Measurements from ENCODE around the gene MRRF.
A peak's percentile ranks its signal among the peaks of the same experiment; 100 is the strongest.

Gene MRRF

GRCh38 chr9:122221183-122221811 is 43.4 kb upstream of the MRRF start:
- no peaks in the 10 kb centered on the region for H3K9me3 ChIP-seq (ENCODE audit: control insufficient read depth in 1 of 2, low read length in 2 of 2)
- H3K4me3 ChIP-seq (ENCODE audit: low read depth in 1 of 2, low read length in 2 of 2), result no peak overlapping the region
- H3K27ac ChIP-seq (ENCODE audit: low read length), result no peak overlapping the region
- H3K36me3 ChIP-seq (ENCODE audit: control insufficient read depth in 1 of 2, insufficient read depth in 2 of 2, low read length in 2 of 2), result no peaks in the 10 kb centered on the region
- peaks cover 82% of the 10 kb centered on the region for H3K27me3 ChIP-seq (ENCODE audit: low read depth, low read length)
- peaks cover 7 to 43% of the 10 kb centered on the region in 2 donors for H3K4me1 ChIP-seq (ENCODE audit: control insufficient read depth in 1 of 2, insufficient read depth in 2 of 2, low read length in 2 of 2)

- H3K27ac ChIP-seq (ENCODE audit: low read length), result no peak overlapping the region
- H3K9me3 ChIP-seq (ENCODE audit: control insufficient read depth in 1 of 2, low read length in 2 of 2), result no peaks in the 10 kb centered on the region
- peaks cover 84% of the 10 kb centered on the region for H3K27me3 ChIP-seq (ENCODE audit: low read depth, low read length)
- peaks cover 7 to 56% of the 10 kb centered on the region in 2 donors for H3K4me1 ChIP-seq (ENCODE audit: control insufficient read depth in 1 of 2, insufficient read depth in 2 of 2, low read length in 2 of 2)
- H3K36me3 ChIP-seq (ENCODE audit: control insufficient read depth in 1 of 2, insufficient read depth in 2 of 2, low read length in 2 of 2), result no peaks in the 10 kb centered on the region
- no peak overlapping the region for H3K4me3 ChIP-seq (ENCODE audit: low read depth in 1 of 2, low read length in 2 of 2)
Measured at GRCh38 chr9:122222791-122223190, 41.9 kb upstream of the MRRF start.

- H3K27me3 ChIP-seq (ENCODE audit: low read depth, low read length), result peaks cover 80% of the 10 kb centered on the region
- no peak overlapping the region for H3K27ac ChIP-seq (ENCODE audit: low read length)
- no peak overlapping the region for H3K4me3 ChIP-seq (ENCODE audit: low read depth in 1 of 2, low read length in 2 of 2)
- no peaks in the 10 kb centered on the region for H3K36me3 ChIP-seq (ENCODE audit: control insufficient read depth in 1 of 2, insufficient read depth in 2 of 2, low read length in 2 of 2)
- H3K9me3 ChIP-seq (ENCODE audit: control insufficient read depth in 1 of 2, low read length in 2 of 2), result no peaks in the 10 kb centered on the region
- H3K4me1 ChIP-seq (ENCODE audit: control insufficient read depth in 1 of 2, insufficient read depth in 2 of 2, low read length in 2 of 2), result peaks cover 7 to 61% of the 10 kb centered on the region in 2 donors
Measured at GRCh38 chr9:122223435-122223834, 41.2 kb upstream of the MRRF start.

GRCh38 chr9:122225312-122226141 is 39.2 kb upstream of the MRRF start:
- H3K36me3 ChIP-seq (ENCODE audit: control insufficient read depth in 1 of 2, insufficient read depth in 2 of 2, low read length in 2 of 2), result no peaks in the 10 kb centered on the region
- H3K27ac ChIP-seq (ENCODE audit: low read length), result no peak overlapping the region
- H3K4me3 ChIP-seq (ENCODE audit: low read depth in 1 of 2, low read length in 2 of 2), result peak overlapping the region in 1 of 2 donors; percentile 54
- no peaks in the 10 kb centered on the region for H3K9me3 ChIP-seq (ENCODE audit: control insufficient read depth in 1 of 2, low read length in 2 of 2)
- H3K27me3 ChIP-seq (ENCODE audit: low read depth, low read length), result peaks cover 76% of the 10 kb centered on the region
- peaks cover 0 to 46% of the 10 kb centered on the region in 2 donors for H3K4me1 ChIP-seq (ENCODE audit: control insufficient read depth in 1 of 2, insufficient read depth in 2 of 2, low read length in 2 of 2)

- peak overlapping the region in 1 of 2 donors; percentile 54 for H3K4me3 ChIP-seq (ENCODE audit: low read depth in 1 of 2, low read length in 2 of 2)
- H3K4me1 ChIP-seq (ENCODE audit: control insufficient read depth in 1 of 2, insufficient read depth in 2 of 2, low read length in 2 of 2), result peaks cover 0 to 40% of the 10 kb centered on the region in 2 donors
- H3K27ac ChIP-seq (ENCODE audit: low read length), result no peak overlapping the region
- no peaks in the 10 kb centered on the region for H3K9me3 ChIP-seq (ENCODE audit: control insufficient read depth in 1 of 2, low read length in 2 of 2)
- H3K36me3 ChIP-seq (ENCODE audit: control insufficient read depth in 1 of 2, insufficient read depth in 2 of 2, low read length in 2 of 2), result no peaks in the 10 kb centered on the region
- peaks cover 75% of the 10 kb centered on the region for H3K27me3 ChIP-seq (ENCODE audit: low read depth, low read length)
Measured at GRCh38 chr9:122226142-122226757, 38.4 kb upstream of the MRRF start.

GRCh38 chr9:122226758-122227574 is 37.7 kb upstream of the MRRF start:
- Histone ChIP-seq H3K27me3 (ENCODE audit: low read depth, low read length) (peaks cover 68% of the 10 kb centered on the region), H3K4me3 (ENCODE audit: low read depth in 1 of 2, low read length in 2 of 2) (peak overlapping the region in 1 of 2 donors; percentile 3), H3K4me1 (ENCODE audit: control insufficient read depth in 1 of 2, insufficient read depth in 2 of 2, low read length in 2 of 2) (peaks cover 0 to 37% of the 10 kb centered on the region in 2 donors), H3K9me3 (ENCODE audit: control insufficient read depth in 1 of 2, low read length in 2 of 2) (no peaks in the 10 kb centered on the region), H3K36me3 (ENCODE audit: control insufficient read depth in 1 of 2, insufficient read depth in 2 of 2, low read length in 2 of 2) (no peaks in the 10 kb centered on the region), H3K27ac (ENCODE audit: low read length) (no peak overlapping the region)

- Histone ChIP-seq H3K9me3 (ENCODE audit: control insufficient read depth in 1 of 2, low read length in 2 of 2) (no peaks in the 10 kb centered on the region), H3K4me3 (ENCODE audit: low read depth in 1 of 2, low read length in 2 of 2) (peak overlapping the region in 1 of 2 donors; percentile 3), H3K4me1 (ENCODE audit: control insufficient read depth in 1 of 2, insufficient read depth in 2 of 2, low read length in 2 of 2) (peaks cover 0 to 37% of the 10 kb centered on the region in 2 donors), H3K27me3 (ENCODE audit: low read depth, low read length) (peaks cover 62% of the 10 kb centered on the region), H3K27ac (ENCODE audit: low read length) (no peak overlapping the region), H3K36me3 (ENCODE audit: control insufficient read depth in 1 of 2, insufficient read depth in 2 of 2, low read length in 2 of 2) (no peaks in the 10 kb centered on the region)
Measured at GRCh38 chr9:122227575-122227900, 37.1 kb upstream of the MRRF start.

GRCh38 chr9:122228191-122228567 is 36.5 kb upstream of the MRRF start:
- Histone ChIP-seq H3K4me3 (ENCODE audit: low read depth in 1 of 2, low read length in 2 of 2) (peak overlapping the region; percentile 11 to 61), H3K9me3 (ENCODE audit: control insufficient read depth in 1 of 2, low read length in 2 of 2) (no peaks in the 10 kb centered on the region), H3K4me1 (ENCODE audit: control insufficient read depth in 1 of 2, insufficient read depth in 2 of 2, low read length in 2 of 2) (peaks cover 0 to 33% of the 10 kb centered on the region in 2 donors), H3K36me3 (ENCODE audit: control insufficient read depth in 1 of 2, insufficient read depth in 2 of 2, low read length in 2 of 2) (no peaks in the 10 kb centered on the region), H3K27me3 (ENCODE audit: low read depth, low read length) (peaks cover 58% of the 10 kb centered on the region), H3K27ac (ENCODE audit: low read length) (no peak overlapping the region)

- peaks cover 0 to 33% of the 10 kb centered on the region in 2 donors for H3K4me1 ChIP-seq (ENCODE audit: control insufficient read depth in 1 of 2, insufficient read depth in 2 of 2, low read length in 2 of 2)
- H3K9me3 ChIP-seq (ENCODE audit: control insufficient read depth in 1 of 2, low read length in 2 of 2), result no peaks in the 10 kb centered on the region
- no peak within 1 kb of the TSS for H3K27ac ChIP-seq (ENCODE audit: low read length)
- H3K27me3 ChIP-seq (ENCODE audit: low read depth, low read length), result peaks cover 54% of the 10 kb centered on the region
- H3K36me3 ChIP-seq (ENCODE audit: control insufficient read depth in 1 of 2, insufficient read depth in 2 of 2, low read length in 2 of 2), result no peaks in the 10 kb centered on the region
- H3K4me3 ChIP-seq (ENCODE audit: low read depth in 1 of 2, low read length in 2 of 2), result peak within 1 kb of the TSS; percentile 11 to 61
Measured at GRCh38 chr9:122228568-122229484, 35.9 kb upstream of the MRRF start, which contains the start of gene LHX6. LHX6 (minus strand) TSS chr9:122228957; CDS start chr9:122228740, 217 bp downstream.

- no peak overlapping the region for H3K4me3 ChIP-seq (ENCODE audit: low read depth in 1 of 2, low read length in 2 of 2)
- no peaks in the 10 kb centered on the region for H3K9me3 ChIP-seq (ENCODE audit: control insufficient read depth in 1 of 2, low read length in 2 of 2)
- peaks cover 0 to 33% of the 10 kb centered on the region in 2 donors for H3K4me1 ChIP-seq (ENCODE audit: control insufficient read depth in 1 of 2, insufficient read depth in 2 of 2, low read length in 2 of 2)
- H3K27ac ChIP-seq (ENCODE audit: low read length), result no peak overlapping the region
- H3K36me3 ChIP-seq (ENCODE audit: control insufficient read depth in 1 of 2, insufficient read depth in 2 of 2, low read length in 2 of 2), result no peaks in the 10 kb centered on the region
- H3K27me3 ChIP-seq (ENCODE audit: low read depth, low read length), result peaks cover 50% of the 10 kb centered on the region
Measured at GRCh38 chr9:122229485-122229837, 35.2 kb upstream of the MRRF start.
